CD14-positive monocyte (primary cell): ENCODE data around the gene AP3D1. TPM values are rescaled to one million over a fixed set of nuclear protein-coding genes. Genes with fewer than 3 reads are reported as not detected.

ENCODE experiments used
- DNase-seq, 3 donors: peaks; one replicate each; pipeline ENCODE4 v3.0.0-alpha.2; 2011 to 2022
- H2AFZ ChIP-seq: 2 replicates; pipeline ENCODE4 v1.6.0; 2012; ENCODE audit warnings: mild to moderate bottlenecking, low read depth, low read length, inconsistent platforms; ENCODE audit not compliant: insufficient read depth, poor library complexity, severe bottlenecking
- H3K27ac ChIP-seq, 2 donors: 1 replicate in 1 of 2; 2 replicates in 1 of 2; pipeline ENCODE4 v1.5.1; 2012 to 2013; ENCODE audit warnings: low read length in 2 of 2, control low read depth in 1 of 2, inconsistent platforms in 1 of 2, low read depth in 1 of 2, mild to moderate bottlenecking in 1 of 2
- H3K27me3 ChIP-seq, 2 donors: one replicate each; pipeline versions ENCODE4 v1.6.0 to v1.6.1; 2011 to 2013; ENCODE audit warnings: low read length in 2 of 2; ENCODE audit not compliant: control insufficient read depth in 2 of 2, insufficient read depth in 2 of 2
- H3K36me3 ChIP-seq, 2 donors: replicated peaks in 1 of 2; 1 replicate in 1 of 2; 2 replicates in 1 of 2; pipeline versions ENCODE4 v1.5.1 to v1.6.1; 2012 to 2013; ENCODE audit warnings: low read length in 2 of 2, control low read depth in 1 of 2, inconsistent platforms in 1 of 2, mild to moderate bottlenecking in 1 of 2; ENCODE audit not compliant: insufficient read depth in 2 of 2, control insufficient read depth in 1 of 2
- H3K4me1 ChIP-seq, 2 donors: 1 replicate in 1 of 2; 2 replicates in 1 of 2; pipeline versions ENCODE4 v1.5.1 to v1.6.1; 2012 to 2013; ENCODE audit warnings: low read length in 2 of 2, control low read depth in 1 of 2, inconsistent platforms in 1 of 2, mild to moderate bottlenecking in 1 of 2, moderate library complexity in 1 of 2; ENCODE audit not compliant: insufficient read depth in 2 of 2, control insufficient read depth in 1 of 2
- H3K4me2 ChIP-seq: replicated peaks from 2 replicates; pipeline ENCODE3; 2012; ENCODE audit warnings: low read length, moderate library complexity, mild to moderate bottlenecking; ENCODE audit not compliant: poor library complexity, severe bottlenecking; ENCODE audit errors: extremely low read depth
- H3K4me3 ChIP-seq, 3 experiments: fragments of 200-600 bp in 1 of 3; sonication (generic) in 1 of 3; replicated peaks in 1 of 3; 1 replicate in 2 of 3; 2 replicates in 1 of 3; pipeline ENCODE4 v1.5.1; 2011 to 2013; ENCODE audit warnings: low read length in 3 of 3, mild to moderate bottlenecking in 3 of 3, control low read depth in 2 of 3, low read depth in 2 of 3, inconsistent platforms in 1 of 3, moderate library complexity in 1 of 3
- H3K79me2 ChIP-seq: 2 replicates; pipeline ENCODE4 v1.6.0; 2012; ENCODE audit warnings: mild to moderate bottlenecking, control low read depth, inconsistent platforms, low read length, moderate library complexity; ENCODE audit not compliant: insufficient read depth
- H3K9ac ChIP-seq: 2 replicates; pipeline ENCODE4 v1.6.0; 2017; ENCODE audit warnings: low read length, mild to moderate bottlenecking; ENCODE audit not compliant: insufficient read depth, poor library complexity, severe bottlenecking
- H3K9me3 ChIP-seq, 2 donors: replicated peaks in 1 of 2; 1 replicate in 1 of 2; 2 replicates in 1 of 2; pipeline versions ENCODE4 v1.5.1 to v1.6.1; 2012 to 2013; ENCODE audit warnings: low read length in 2 of 2, control low read depth in 1 of 2; ENCODE audit not compliant: control insufficient read depth in 1 of 2, insufficient read depth in 1 of 2
- H4K20me1 ChIP-seq: 2 replicates; pipeline ENCODE4 v1.6.0; 2012; ENCODE audit warnings: mild to moderate bottlenecking, low read length, control low read depth, moderate library complexity; ENCODE audit not compliant: insufficient read depth
- H3K27ac Mint-ChIP-seq, 7 donors: one replicate each; pipeline ENCODE4 v1.8.0; 2020; ENCODE audit warnings: mild to moderate bottlenecking in 7 of 7, mixed read lengths in 7 of 7, moderate library complexity in 6 of 7, inconsistent platforms in 2 of 7
- H3K27me3 Mint-ChIP-seq, 3 donors: one replicate each; pipeline ENCODE4 v1.8.0; 2021 to 2022; ENCODE audit warnings: low read depth in 3 of 3, mild to moderate bottlenecking in 3 of 3, mixed read lengths in 3 of 3, moderate library complexity in 3 of 3, inconsistent platforms in 1 of 3
- H3K36me3 Mint-ChIP-seq, 2 donors: one replicate each; pipeline ENCODE4 v1.8.0; 2020; ENCODE audit warnings: mixed read lengths in 2 of 2, inconsistent platforms in 1 of 2, mild to moderate bottlenecking in 1 of 2
- H3K4me1 Mint-ChIP-seq: one replicate; pipeline ENCODE4 v1.8.0; 2020; ENCODE audit warnings: mild to moderate bottlenecking, mixed read lengths
- H3K4me3 Mint-ChIP-seq, 2 donors: one replicate each; pipeline ENCODE4 v1.8.0; 2020; ENCODE audit warnings: mild to moderate bottlenecking in 2 of 2, mixed read lengths in 2 of 2, moderate library complexity in 1 of 2
- H3K9me3 Mint-ChIP-seq, 7 donors: one replicate each; pipeline ENCODE4 v1.8.0; 2020 to 2022; ENCODE audit warnings: mixed read lengths in 7 of 7, mild to moderate bottlenecking in 6 of 7, moderate library complexity in 6 of 7, inconsistent platforms in 2 of 7
- WGBS: methylation state at CpG from one replicate; pipeline ENCODE4 v1.1.5; 2013; ENCODE audit warnings: missing lambda C conversion rate; ENCODE audit not compliant: insufficient coverage; 5-methylcytosine and 5-hydroxymethylcytosine counted together
- intact Hi-C, 2 donors: fragments of 100-400 bp; cut with micrococcal nuclease; formaldehyde crosslinking; loops; one replicate each; pipeline versions ENCODE4 v1.15.0 to v1.15.1; 2023
- polyA plus RNA-seq, 3 donors: library from polyadenylated mRNA; depleted of rRNA in 1 of 3; unstranded in 2 of 3; stranded (reverse) in 1 of 3; fragments of 300-500 nt in 2 of 3; fragments of >200 nt in 1 of 3; fragmentation: Illumina TruSeq in 2 of 3; gene quantifications; 1 replicate in 2 of 3; 2 replicates in 1 of 3; pipeline ENCODE4 v1.2.3, GENCODE V29; 2012 to 2021
- TF ChIP-seq, protein P1 (sequence below): fragments of 200-600 bp; IDR thresholded peaks from one replicate; pipeline ENCODE4 v1.8.0; 2022; ENCODE audit warnings: antibody characterized with exemption, mild to moderate bottlenecking

AP3D1 gene
- polyA plus RNA-seq, 3 donors = 9.6 to 105 (median 12.4) TPM

DNA sequence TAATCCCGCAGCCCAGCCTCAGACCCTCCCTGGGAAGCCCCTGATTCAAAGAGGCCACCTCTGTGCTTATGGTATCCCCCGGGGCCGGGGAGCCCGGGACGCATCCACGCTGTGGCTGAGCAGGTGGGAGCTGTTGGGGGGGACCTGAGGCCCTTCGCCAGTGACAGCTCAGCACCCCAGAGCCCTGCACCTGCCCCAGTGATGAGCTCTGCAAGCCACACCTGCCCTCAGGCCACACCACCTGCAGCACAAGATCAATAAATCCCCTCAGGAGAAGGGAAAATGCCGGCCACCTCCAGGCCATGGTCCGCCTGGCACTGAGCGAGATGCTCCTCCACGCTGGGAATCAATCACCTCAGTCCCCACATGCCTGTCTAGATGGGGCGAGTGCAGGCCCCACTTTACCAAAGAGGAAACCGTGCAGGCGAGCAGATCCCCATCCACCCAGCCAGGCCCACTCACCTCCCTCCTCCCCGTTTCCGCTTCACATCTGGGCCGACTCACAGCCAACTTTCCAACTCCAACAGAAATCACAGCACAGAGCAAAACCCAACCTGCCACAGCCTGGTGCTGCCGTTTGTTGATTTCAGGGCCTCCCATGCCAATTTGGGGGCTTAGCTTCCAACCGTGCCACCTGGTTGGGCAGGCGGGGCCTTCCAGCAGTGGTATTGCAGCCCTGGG lies 68.1 kb downstream of the AP3D1 start:
- DNase-seq = peak; percentile 52 to 60 (median 56)
- Histone ChIP-seq H3K4me2 (peak overlapping the region; percentile 99), H3K4me3 (peak overlapping the region; percentile 65 to 99 (median 84)), H3K27me3 (no peaks in the 10 kb centered on the region), H3K27ac (peak overlapping the region; percentile 96 to 98), H2AFZ (no peak overlapping the region), H3K9me3 (no peaks in the 10 kb centered on the region), H3K79me2 (peaks cover 100% of the 10 kb centered on the region), H4K20me1 (peaks cover 64% of the 10 kb centered on the region), H3K36me3 (peaks cover 25 to 41% of the 10 kb centered on the region in 2 donors), H3K4me1 (peaks cover 64 to 81% of the 10 kb centered on the region in 2 donors), H3K9ac (peak overlapping the region; percentile 96)
- peaks cover 0 to 5% (median 0%) of the 10 kb centered on the region in 3 donors for H3K27me3 Mint-ChIP-seq
- peaks cover 0 to 3% (median 0%) of the 10 kb centered on the region in 7 donors for H3K9me3 Mint-ChIP-seq
- peaks cover 50 to 71% of the 10 kb centered on the region in 2 donors for H3K36me3 Mint-ChIP-seq
- H3K4me1 Mint-ChIP-seq = peaks cover 61% of the 10 kb centered on the region
- TF ChIP-seq, protein P1, sequence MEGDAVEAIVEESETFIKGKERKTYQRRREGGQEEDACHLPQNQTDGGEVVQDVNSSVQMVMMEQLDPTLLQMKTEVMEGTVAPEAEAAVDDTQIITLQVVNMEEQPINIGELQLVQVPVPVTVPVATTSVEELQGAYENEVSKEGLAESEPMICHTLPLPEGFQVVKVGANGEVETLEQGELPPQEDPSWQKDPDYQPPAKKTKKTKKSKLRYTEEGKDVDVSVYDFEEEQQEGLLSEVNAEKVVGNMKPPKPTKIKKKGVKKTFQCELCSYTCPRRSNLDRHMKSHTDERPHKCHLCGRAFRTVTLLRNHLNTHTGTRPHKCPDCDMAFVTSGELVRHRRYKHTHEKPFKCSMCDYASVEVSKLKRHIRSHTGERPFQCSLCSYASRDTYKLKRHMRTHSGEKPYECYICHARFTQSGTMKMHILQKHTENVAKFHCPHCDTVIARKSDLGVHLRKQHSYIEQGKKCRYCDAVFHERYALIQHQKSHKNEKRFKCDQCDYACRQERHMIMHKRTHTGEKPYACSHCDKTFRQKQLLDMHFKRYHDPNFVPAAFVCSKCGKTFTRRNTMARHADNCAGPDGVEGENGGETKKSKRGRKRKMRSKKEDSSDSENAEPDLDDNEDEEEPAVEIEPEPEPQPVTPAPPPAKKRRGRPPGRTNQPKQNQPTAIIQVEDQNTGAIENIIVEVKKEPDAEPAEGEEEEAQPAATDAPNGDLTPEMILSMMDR = no peak
- WGBS = 11% methylated on average over 14 of the region's 20 CpGs
- intact Hi-C loops = no loop called here
- peak overlapping the region; percentile 96 to 97 for H3K4me3 Mint-ChIP-seq
- peak overlapping the region; percentile 98 to 100 (median 100) for H3K27ac Mint-ChIP-seq

DNA sequence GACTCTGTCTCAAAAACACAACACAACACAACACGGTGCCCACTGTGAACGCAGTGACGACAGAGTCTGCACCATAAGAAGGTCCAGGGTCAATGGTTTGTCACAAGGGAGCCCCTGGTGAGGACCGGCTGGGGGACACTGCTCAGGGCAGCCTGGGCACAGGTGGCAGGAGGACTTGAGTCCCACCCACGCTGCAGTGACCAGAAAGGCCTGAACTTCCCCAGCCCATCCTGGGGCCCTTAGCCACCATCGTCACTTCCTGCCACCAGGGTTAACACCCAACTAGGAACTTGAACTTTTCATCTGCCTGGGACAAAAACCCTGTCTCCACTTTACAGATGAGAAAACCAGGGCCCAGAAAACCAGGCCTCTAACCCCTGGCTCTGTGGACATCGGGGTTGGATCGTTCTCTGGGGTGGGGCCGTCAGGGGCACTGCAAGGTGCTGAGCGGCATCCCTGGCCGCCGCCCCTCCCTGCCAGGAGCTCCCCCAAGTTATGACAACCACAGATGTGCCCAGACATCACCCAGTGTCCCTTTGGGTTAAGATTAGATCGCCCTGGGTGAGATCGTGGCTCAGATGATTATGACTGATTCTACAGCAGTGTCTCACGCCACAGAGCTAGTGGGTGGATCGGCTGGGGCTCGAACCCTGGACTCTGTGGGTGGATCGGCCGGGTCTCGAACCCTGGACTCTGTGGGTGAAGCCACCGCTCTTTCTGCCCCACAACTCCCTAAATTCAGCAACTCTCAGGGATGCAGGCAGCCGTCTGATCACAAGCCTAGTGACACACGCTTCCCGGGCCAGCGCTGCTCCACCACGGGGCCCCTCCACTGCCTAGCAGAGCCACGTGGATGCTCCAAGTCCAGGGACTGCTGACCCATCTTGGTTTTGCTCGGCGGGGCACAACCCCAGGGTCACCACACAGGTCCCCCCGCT lies 69.2 kb downstream of the AP3D1 start:
- peak overlapping the region; percentile 99 for H3K4me2 ChIP-seq
- H3K4me3 Mint-ChIP-seq = peak overlapping the region; percentile 96 to 97

More for the DNA sequence above, 69.2 kb downstream of the AP3D1 start:
- peaks cover 0 to 5% (median 0%) of the 10 kb centered on the region in 3 donors for H3K27me3 Mint-ChIP-seq
- intact Hi-C loops = loop anchor here in 1 of 2 donors (1.0 kb wide), 1 partner anchor 8 kb away; no protein-coding TSS in a partner anchor
- Histone ChIP-seq H4K20me1 (peaks cover 75% of the 10 kb centered on the region), H3K9me3 (no peaks in the 10 kb centered on the region), H3K36me3 (peaks cover 37 to 52% of the 10 kb centered on the region in 2 donors), H3K27ac (peak overlapping the region; percentile 96 to 98), H2AFZ (no peak overlapping the region), H3K4me3 (peak overlapping the region; percentile 65 to 99 (median 84)), H3K79me2 (peaks cover 100% of the 10 kb centered on the region), H3K9ac (peak overlapping the region; percentile 96), H3K4me1 (peaks cover 52 to 69% of the 10 kb centered on the region in 2 donors), H3K27me3 (no peaks in the 10 kb centered on the region)
- H3K36me3 Mint-ChIP-seq = peaks cover 59 to 78% of the 10 kb centered on the region in 2 donors
- TF ChIP-seq, protein P1 = no peak
- H3K4me1 Mint-ChIP-seq = peaks cover 49% of the 10 kb centered on the region
- WGBS = 67% methylated on average over 28 of the region's 30 CpGs
- DNase-seq = peak; percentile 78 to 84 (median 82)
- H3K27ac Mint-ChIP-seq = peak overlapping the region; percentile 98 to 100 (median 100)
- peaks cover 0 to 3% (median 0%) of the 10 kb centered on the region in 7 donors for H3K9me3 Mint-ChIP-seq
